ENCODE results near the gene ARMC7. TPM values are rescaled to one million over a fixed set of nuclear protein-coding genes. Genes with fewer than 3 reads are reported as not detected.

The ARMC7 gene
- total RNA-seq, 1 donor from 2014 or later = 7.9 TPM

DNA sequence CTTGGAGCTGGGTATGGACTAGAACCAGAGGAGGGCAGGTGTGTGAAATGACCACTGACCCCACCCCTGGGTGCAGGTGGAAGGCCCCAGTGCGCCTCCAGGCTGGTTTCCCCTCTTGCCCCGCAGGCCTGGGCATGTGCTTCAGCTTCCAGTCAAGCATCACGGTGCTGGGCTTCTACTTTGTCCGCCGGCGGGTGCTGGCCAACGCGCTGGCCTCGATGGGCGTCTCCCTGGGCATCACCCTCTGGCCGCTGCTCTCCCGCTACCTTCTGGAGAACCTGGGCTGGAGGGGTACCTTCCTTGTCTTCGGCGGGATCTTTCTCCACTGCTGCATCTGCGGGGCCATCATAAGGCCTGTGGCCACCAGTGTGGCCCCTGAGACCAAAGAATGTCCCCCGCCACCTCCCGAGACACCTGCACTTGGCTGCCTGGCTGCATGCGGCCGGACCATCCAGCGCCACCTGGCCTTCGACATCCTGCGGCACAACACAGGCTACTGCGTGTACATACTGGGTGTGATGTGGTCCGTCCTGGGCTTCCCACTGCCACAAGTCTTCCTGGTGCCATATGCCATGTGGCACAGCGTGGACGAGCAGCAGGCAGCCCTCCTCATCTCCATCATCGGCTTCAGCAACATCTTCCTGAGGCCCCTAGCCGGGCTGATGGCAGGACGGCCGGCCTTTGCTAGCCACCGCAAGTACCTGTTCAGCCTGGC lies 9.7 kb upstream of the ARMC7 start:
- H3K36me3 ChIP-seq (ENCODE audit: control insufficient read depth, insufficient read depth, low read length) = no peaks in the 10 kb centered on the region
- no peak for TF ChIP-seq CTCF (IDR thresholded peaks at IDR 0.05; ENCODE audit: insufficient read depth, low read length, poor library complexity, severe bottlenecking)
- no peak overlapping the region for H3K4me3 ChIP-seq (ENCODE audit: low read depth, low read length)

DNA sequence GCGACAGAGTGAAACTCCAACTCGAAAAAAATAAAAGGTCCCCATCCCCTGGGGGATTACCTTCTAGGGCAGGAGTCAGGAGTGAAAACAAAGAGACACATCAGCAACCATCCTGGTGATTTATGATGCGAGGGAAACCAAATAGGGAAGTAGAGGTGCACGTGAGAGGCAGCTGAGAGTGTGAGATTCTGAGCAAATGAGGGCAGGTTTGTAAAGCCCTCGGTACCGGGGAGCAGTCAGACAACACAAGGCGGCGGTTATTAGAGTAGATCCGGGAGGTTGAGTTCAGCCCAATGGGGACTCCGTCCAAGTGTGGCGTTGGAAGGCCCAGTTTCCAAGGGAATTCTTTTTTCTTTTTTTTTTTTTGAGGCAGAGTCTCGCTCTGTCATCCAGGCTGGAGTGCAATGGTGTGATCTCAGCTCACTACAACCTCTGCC lies 7.4 kb upstream of the ARMC7 start:
- no peaks in the 10 kb centered on the region for H3K36me3 ChIP-seq (ENCODE audit: control insufficient read depth, insufficient read depth, low read length)
- no peak for DNase-seq (ENCODE audit: low read depth)
- no peaks in the 10 kb centered on the region for H3K27me3 ChIP-seq (ENCODE audit: control insufficient read depth, insufficient read depth, low read length)
- no peak overlapping the region for H3K4me3 ChIP-seq (ENCODE audit: low read depth, low read length)
- TF ChIP-seq CTCF (IDR thresholded peaks at IDR 0.05; ENCODE audit: insufficient read depth, low read length, poor library complexity, severe bottlenecking) = no peak

More for the DNA sequence above, 9.7 kb upstream of the ARMC7 start:
- no peaks in the 10 kb centered on the region for H3K27me3 ChIP-seq (ENCODE audit: control insufficient read depth, insufficient read depth, low read length)
- DNase-seq (ENCODE audit: low read depth) = no peak

DNA sequence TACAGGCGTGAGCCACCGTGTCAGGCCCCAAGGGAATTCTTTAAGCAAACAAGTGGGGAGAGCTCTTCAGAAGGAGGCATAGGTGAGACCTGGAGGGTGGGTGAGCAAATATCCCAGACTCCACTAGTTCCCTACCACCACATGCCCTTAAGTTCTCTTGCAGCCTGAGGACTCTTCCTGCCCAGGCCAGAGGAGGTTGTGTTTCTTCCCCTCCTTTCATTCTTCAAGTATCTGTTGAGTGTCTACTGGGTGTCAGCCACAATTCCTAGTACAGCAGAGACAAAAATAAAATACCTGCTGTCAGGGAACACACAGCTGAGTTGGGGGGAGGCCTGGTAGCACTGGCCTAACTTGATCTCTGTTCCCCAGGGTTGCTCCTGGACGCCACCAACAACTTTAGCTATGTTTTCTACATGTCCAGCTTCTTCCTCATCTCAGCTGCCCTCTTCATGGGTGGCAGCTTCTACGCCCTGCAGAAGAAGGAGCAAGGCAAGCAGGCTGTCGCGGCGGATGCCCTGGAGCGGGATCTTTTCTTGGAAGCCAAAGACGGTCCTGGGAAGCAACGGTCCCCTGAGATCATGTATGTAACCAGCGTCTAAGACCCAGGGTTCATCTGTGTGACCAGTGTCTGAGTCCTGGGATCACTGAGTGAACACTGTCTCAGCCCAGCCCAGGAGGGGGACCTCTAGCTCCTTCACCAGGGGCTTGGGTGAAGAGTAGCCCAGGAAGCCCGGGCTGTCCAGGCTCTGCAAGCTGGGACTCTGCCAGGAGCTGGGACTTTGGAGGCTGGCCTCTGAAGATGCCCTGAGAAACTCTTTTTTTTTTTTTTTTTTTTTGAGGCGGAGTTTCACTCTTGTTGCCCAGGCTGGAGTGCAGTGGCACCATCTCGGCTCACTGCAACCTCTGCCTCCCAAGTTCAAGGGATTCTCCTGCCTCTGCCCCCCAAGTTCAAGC lies 5.9 kb upstream of the ARMC7 start:
- Histone ChIP-seq H3K4me3 (ENCODE audit: low read depth, low read length) (no peak overlapping the region), H3K27me3 (ENCODE audit: control insufficient read depth, insufficient read depth, low read length) (no peaks in the 10 kb centered on the region), H3K36me3 (ENCODE audit: control insufficient read depth, insufficient read depth, low read length) (no peaks in the 10 kb centered on the region)
- DNase-seq (ENCODE audit: low read depth) = no peak
- TF ChIP-seq CTCF (IDR thresholded peaks at IDR 0.05; ENCODE audit: insufficient read depth, low read length, poor library complexity, severe bottlenecking) = no peak

GRCh38 chr17:75105126-75106080 lies 4.4 kb upstream of the ARMC7 start:
- Histone ChIP-seq H3K4me3 (ENCODE audit: low read depth, low read length) (no peak overlapping the region), H3K27me3 (ENCODE audit: control insufficient read depth, insufficient read depth, low read length) (no peaks in the 10 kb centered on the region), H3K36me3 (ENCODE audit: control insufficient read depth, insufficient read depth, low read length) (no peaks in the 10 kb centered on the region)
- peak; percentile 84 for TF ChIP-seq CTCF (IDR thresholded peaks at IDR 0.05; ENCODE audit: insufficient read depth, low read length, poor library complexity, severe bottlenecking)
- DNase-seq (ENCODE audit: low read depth) = no peak

DNA sequence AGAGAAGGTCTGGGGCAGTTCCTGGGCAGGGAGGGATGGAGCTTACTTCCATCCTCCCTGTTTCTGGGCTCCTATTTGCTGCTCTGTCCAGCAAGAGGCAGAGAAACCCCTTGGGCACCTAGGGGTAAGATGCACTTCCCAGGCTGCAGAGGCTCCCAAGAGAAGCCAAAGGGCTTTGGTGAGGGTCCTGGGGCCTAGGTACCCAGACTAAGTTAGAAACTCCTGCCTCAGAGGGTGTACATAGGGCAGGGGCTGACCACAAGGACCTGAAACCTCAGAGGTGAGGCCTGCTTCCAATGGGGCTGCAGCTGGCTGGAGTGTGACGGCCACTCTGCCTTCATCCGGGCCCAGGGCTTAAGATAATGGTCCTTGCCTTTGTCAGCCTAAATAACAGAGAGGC lies 1.6 kb upstream of the ARMC7 start:
- Histone ChIP-seq H3K27me3 (ENCODE audit: control insufficient read depth, insufficient read depth, low read length) (no peaks in the 10 kb centered on the region), H3K36me3 (ENCODE audit: control insufficient read depth, insufficient read depth, low read length) (no peaks in the 10 kb centered on the region), H3K4me3 (ENCODE audit: low read depth, low read length) (no peak overlapping the region)
- TF ChIP-seq CTCF (IDR thresholded peaks at IDR 0.05; ENCODE audit: insufficient read depth, low read length, poor library complexity, severe bottlenecking) = no peak
- no peak for DNase-seq (ENCODE audit: low read depth)
